Vagina (tissue), 2 donors: ENCODE data around the gene RAC2. TPM values are rescaled to one million over a fixed set of nuclear protein-coding genes. Genes with fewer than 3 reads are reported as not detected.
A peak's percentile ranks its signal among the peaks of the same experiment; 100 is the strongest.

Experiments
- DNase-seq, 2 donors: peaks; one replicate each; pipeline ENCODE4 v3.0.0-alpha.2; 2017; ENCODE audit errors: extremely low spot score in 2 of 2
- H3K27ac ChIP-seq: fragments of 200-600 bp; sonication (generic); one replicate; pipeline ENCODE4 v1.5.1; 2019
- H3K27me3 ChIP-seq: fragments of 200-600 bp; sonication (generic); one replicate; pipeline ENCODE4 v1.5.1; 2019
- H3K36me3 ChIP-seq, 2 donors: fragments of 200-600 bp; sonication (generic); one replicate each; pipeline ENCODE4 v1.5.1; 2017 to 2019
- H3K4me1 ChIP-seq: fragments of 200-600 bp; sonication (generic); one replicate; pipeline ENCODE4 v1.5.1; 2019
- H3K4me3 ChIP-seq, 2 donors: fragments of 200-600 bp; sonication (generic); 1 replicate in 1 of 2; 2 replicates in 1 of 2; pipeline ENCODE4 v1.5.1; 2016 to 2019
- H3K9me3 ChIP-seq: fragments of 200-600 bp; sonication (generic); one replicate; pipeline ENCODE4 v1.5.1; 2019
- CTCF ChIP-seq, 3 experiments: fragments of 450-650 bp in 2 of 3; fragments of 200-600 bp in 1 of 3; sonication (generic) in 1 of 3; IDR thresholded peaks; one replicate each; pipeline ENCODE4 v1.5.1; 2017 to 2019; ENCODE audit warnings: antibody characterized with exemption in 3 of 3, mild to moderate bottlenecking in 2 of 3, moderate library complexity in 2 of 3
- POLR2A ChIP-seq, 2 donors: fragments of 450-650 bp; IDR thresholded peaks; one replicate each; pipeline ENCODE4 v1.6.1; 2017; ENCODE audit warnings: antibody characterized with exemption in 2 of 2, mild to moderate bottlenecking in 2 of 2, moderate library complexity in 2 of 2
- POLR2AphosphoS5 ChIP-seq, 2 donors: sonication (generic); formaldehyde crosslinking; IDR thresholded peaks; one replicate each; pipeline ENCODE4 v1.9.0; 2017; ENCODE audit warnings: antibody characterized with exemption in 2 of 2, mild to moderate bottlenecking in 2 of 2, low read depth in 1 of 2; ENCODE audit not compliant: insufficient read depth in 1 of 2
- intact Hi-C: fragments of 100-400 bp; cut with DNase I; formaldehyde crosslinking; loops from one replicate; pipeline ENCODE4 v1.15.1; 2023
- total RNA-seq: library from RNA; depleted of rRNA; stranded (reverse); fragments of >200 nt; gene quantifications from one replicate; pipeline ENCODE4 v1.2.3, GENCODE V29; 2016

RAC2 gene
- total RNA-seq, 1 donor from 2014 or later: 15.7 TPM

DNA sequence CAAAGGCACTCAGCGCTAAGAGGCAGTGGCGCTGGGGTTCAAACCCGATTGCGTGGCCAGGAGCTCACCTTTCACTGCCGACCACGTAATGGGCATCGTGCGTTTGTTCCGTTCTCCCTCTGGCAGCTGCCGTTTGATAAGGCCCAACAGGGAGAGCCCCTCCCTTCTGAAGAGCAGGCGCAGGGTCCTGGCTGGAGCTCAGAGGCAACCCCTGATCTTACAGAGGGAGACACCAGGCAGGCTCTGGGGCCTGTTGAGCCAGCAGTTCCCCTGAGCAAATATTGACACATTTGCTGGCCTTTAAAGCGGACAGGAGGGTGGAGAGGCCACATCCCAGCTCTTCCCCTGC, 44.3 kb downstream of the RAC2 start:
- TF ChIP-seq POLR2A (IDR thresholded peaks at IDR 0.05) (no peak), CTCF (IDR thresholded peaks at IDR 0.05) (no peak), POLR2AphosphoS5 (IDR thresholded peaks at IDR 0.05; ENCODE audit: insufficient read depth in 1 of 2, low read depth in 1 of 2) (no peak)
- DNase-seq: no peak
- H3K4me1 ChIP-seq: peaks cover 39% of the 10 kb centered on the region
- no peaks in the 10 kb centered on the region for H3K36me3 ChIP-seq
- H3K9me3 ChIP-seq: no peaks in the 10 kb centered on the region
- no peaks in the 10 kb centered on the region for H3K27me3 ChIP-seq
- H3K4me3 ChIP-seq: peak overlapping the region; percentile 73 to 75
- peak overlapping the region; percentile 98 for H3K27ac ChIP-seq
- intact Hi-C loops: loop anchor here (2.0 kb wide), 1 partner anchor 33 kb away; no protein-coding TSS in a partner anchor

- H3K4me1 ChIP-seq: peaks cover 41% of the 10 kb centered on the region
- peak overlapping the region; percentile 73 to 75 for H3K4me3 ChIP-seq
- H3K27ac ChIP-seq: peak overlapping the region; percentile 98
- no peaks in the 10 kb centered on the region for H3K9me3 ChIP-seq
- no peaks in the 10 kb centered on the region for H3K36me3 ChIP-seq
- H3K27me3 ChIP-seq: no peaks in the 10 kb centered on the region
- peak; percentile 82 to 94 (median 94) for TF ChIP-seq CTCF (IDR thresholded peaks at IDR 0.05)
- TF ChIP-seq POLR2A (IDR thresholded peaks at IDR 0.05): peak in 1 of 2 donors; percentile 98
- TF ChIP-seq POLR2AphosphoS5 (IDR thresholded peaks at IDR 0.05; ENCODE audit: insufficient read depth in 1 of 2, low read depth in 1 of 2): peak; percentile 95 to 100
- intact Hi-C loops: loop anchor here (2.0 kb wide), 1 partner anchor 32 kb away; no protein-coding TSS in a partner anchor
- peak in 1 of 2 donors; percentile 97 for DNase-seq
Measured at GRCh38 chr22:37199103-37199759, 44.8 kb downstream of the RAC2 start.

- intact Hi-C loops: loop anchor here (2.0 kb wide), 1 partner anchor 32 kb away; no protein-coding TSS in a partner anchor
Measured at GRCh38 chr22:37198258-37199102, 45.6 kb downstream of the RAC2 start.

DNA sequence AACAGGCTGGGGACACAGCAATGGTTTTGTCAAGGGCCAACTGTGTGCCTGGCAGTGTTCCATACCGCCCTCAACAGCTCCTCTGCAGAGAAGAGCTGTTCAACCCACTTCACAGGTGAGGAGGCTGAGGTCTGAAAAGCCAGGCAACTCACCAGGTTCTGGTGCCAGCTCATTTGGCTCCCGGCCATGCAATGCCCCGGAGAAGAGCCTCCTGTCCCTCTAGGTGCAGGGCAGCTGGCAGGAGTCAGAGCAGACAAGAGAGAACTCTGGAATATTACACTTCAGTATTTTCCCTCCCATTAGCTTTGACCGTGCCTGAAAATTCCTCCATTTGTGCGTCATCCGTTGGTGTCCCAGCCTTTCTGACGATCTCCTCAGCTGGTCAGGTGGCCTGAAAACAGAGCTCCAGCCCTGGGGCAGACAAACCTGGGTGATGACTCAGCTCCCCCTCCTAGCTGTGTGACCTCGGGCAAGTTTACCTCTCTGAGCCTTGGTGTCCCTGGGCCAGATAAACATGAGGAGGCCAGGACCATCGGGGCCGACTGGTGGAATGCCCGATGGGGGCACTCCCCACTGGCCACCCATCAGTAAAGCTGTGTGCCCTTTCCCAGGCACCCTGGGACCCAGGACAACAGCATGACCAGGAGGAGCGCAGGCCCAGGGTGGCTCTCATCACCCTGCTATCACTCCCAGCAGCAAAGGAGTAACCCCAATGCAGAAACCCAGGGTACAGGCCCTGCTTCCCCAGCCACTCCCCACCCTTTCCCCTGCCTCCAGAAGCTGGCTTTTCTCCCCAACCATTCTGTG, 46.4 kb downstream of the RAC2 start:
- DNase-seq: no peak
- H3K4me3 ChIP-seq: peak overlapping the region; percentile 73 to 75
- H3K27ac ChIP-seq: peak overlapping the region; percentile 98
- TF ChIP-seq POLR2A (IDR thresholded peaks at IDR 0.05) (no peak), CTCF (IDR thresholded peaks at IDR 0.05) (no peak), POLR2AphosphoS5 (IDR thresholded peaks at IDR 0.05; ENCODE audit: insufficient read depth in 1 of 2, low read depth in 1 of 2) (peak in 1 of 2 donors; percentile 50)
- H3K9me3 ChIP-seq: no peaks in the 10 kb centered on the region
- H3K27me3 ChIP-seq: no peaks in the 10 kb centered on the region
- intact Hi-C loops: loop anchor here (2.0 kb wide), 1 partner anchor 31 kb away; no protein-coding TSS in a partner anchor
- peaks cover 53% of the 10 kb centered on the region for H3K4me1 ChIP-seq
- no peaks in the 10 kb centered on the region for H3K36me3 ChIP-seq

More at GRCh38 chr22:37198258-37199102, 45.6 kb downstream of the RAC2 start:
- Histone ChIP-seq H3K4me3 (peak overlapping the region; percentile 73 to 75), H3K27me3 (no peaks in the 10 kb centered on the region), H3K9me3 (no peaks in the 10 kb centered on the region), H3K36me3 (no peaks in the 10 kb centered on the region), H3K27ac (peak overlapping the region; percentile 98), H3K4me1 (peaks cover 48% of the 10 kb centered on the region)
- no peak for TF ChIP-seq POLR2A (IDR thresholded peaks at IDR 0.05)
- TF ChIP-seq CTCF (IDR thresholded peaks at IDR 0.05): peak in 2 of 3 experiments; percentile 46 to 73
- peak in 1 of 2 donors; percentile 16 for TF ChIP-seq POLR2AphosphoS5 (IDR thresholded peaks at IDR 0.05; ENCODE audit: insufficient read depth in 1 of 2, low read depth in 1 of 2)
- no peak for DNase-seq
